Astrocyte of the hippocampus (primary cell): ENCODE measurements around the gene PTPN5.
"Not testable (repeated sequence)": the region's sequence is repeated elsewhere in the genome, so short reads cannot be mapped to it uniquely, and the experiment has no call there.

Experiments
- DNase-seq: peaks from one replicate; pipeline ENCODE4 v3.0.0; 2011; ENCODE audit warnings: low read depth, low spot score

Gene PTPN5

GRCh38 chr11:18684267-18684666 is 107.3 kb downstream of the PTPN5 start:
- DNase-seq, result no peak

DNA sequence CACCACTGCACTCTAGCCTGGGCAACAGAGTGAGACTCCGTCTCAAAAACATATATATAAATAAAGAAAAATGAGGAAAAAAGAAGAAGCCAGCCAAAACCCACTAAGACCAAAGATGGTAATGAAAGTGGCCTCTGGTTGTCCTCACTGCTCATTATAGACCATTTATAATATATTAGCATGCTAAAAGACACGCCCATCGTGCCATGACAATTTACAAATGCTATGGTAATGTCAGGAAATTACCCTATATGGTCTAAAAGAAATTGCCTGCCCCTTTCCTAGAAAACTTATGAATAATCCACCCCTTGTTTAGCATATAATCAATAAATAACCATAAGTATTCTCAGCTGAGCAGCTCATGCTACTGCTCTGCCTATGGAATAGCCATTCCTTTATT is 109.1 kb downstream of the PTPN5 start:
- no peak for DNase-seq

DNA sequence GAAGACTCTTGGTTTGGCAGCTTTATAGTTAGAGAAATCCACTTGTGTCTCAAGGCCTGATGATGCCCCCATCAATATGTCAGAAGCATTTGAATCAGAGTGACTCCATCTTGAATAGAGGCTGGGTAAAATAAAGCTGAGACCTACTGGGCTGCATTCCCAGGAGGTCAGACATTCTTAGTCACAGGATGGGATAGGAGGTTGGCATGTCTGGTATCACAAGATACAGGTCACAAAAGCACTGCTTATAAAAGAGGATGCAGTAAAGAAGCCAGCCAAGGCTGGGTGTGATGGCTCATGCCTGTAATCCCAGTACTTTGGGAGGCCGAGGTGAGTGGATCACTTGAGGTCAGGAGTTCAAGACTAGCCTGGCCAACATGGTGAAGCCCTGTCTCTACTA is 109.6 kb downstream of the PTPN5 start:
- DNase-seq, result not testable (repeated sequence)
